CD4-positive, alpha-beta T cell treated with Interleukin-17A for 1 hour (primary cell): ENCODE results near the gene EPHA2.

ENCODE experiments used
- DNase-seq: peaks from one replicate; pipeline ENCODE4 v3.0.0-alpha.2; 2020

EPHA2 gene

GRCh38 chr1:16133007-16133961 is 22.6 kb downstream of the EPHA2 start:
- DNase-seq = no peak

- DNase-seq = no peak
These were observed 23.5 kb downstream of the EPHA2 start for GRCh38 chr1:16132325-16132785.

GRCh38 chr1:16131636-16132324 is 24.1 kb downstream of the EPHA2 start:
- DNase-seq = no peak

GRCh38 chr1:16130827-16131226 is 25.0 kb downstream of the EPHA2 start:
- DNase-seq = no peak

GRCh38 chr1:16129921-16130543 is 25.8 kb downstream of the EPHA2 start:
- DNase-seq = no peak

GRCh38 chr1:16129316-16129715 is 26.6 kb downstream of the EPHA2 start:
- DNase-seq = no peak

GRCh38 chr1:16128338-16128741 is 27.5 kb downstream of the EPHA2 start:
- DNase-seq = no peak

- DNase-seq = no peak
These were observed 28.1 kb downstream of the EPHA2 start for GRCh38 chr1:16127676-16128337.

- DNase-seq = no peak
These were observed 28.9 kb downstream of the EPHA2 start for GRCh38 chr1:16126743-16127515.

GRCh38 chr1:16126160-16126559 is 29.7 kb downstream of the EPHA2 start:
- no peak for DNase-seq

GRCh38 chr1:16125483-16125882 is 30.4 kb downstream of the EPHA2 start:
- DNase-seq = no peak

- no peak for DNase-seq
These were observed 30.8 kb downstream of the EPHA2 start for GRCh38 chr1:16125088-16125470.

GRCh38 chr1:16124377-16125087 is 31.3 kb downstream of the EPHA2 start:
- DNase-seq = no peak

GRCh38 chr1:16122916-16123315 is 33.0 kb downstream of the EPHA2 start:
- peak; percentile 44 for DNase-seq

GRCh38 chr1:16122350-16122881 is 33.5 kb downstream of the EPHA2 start:
- no peak for DNase-seq

GRCh38 chr1:16120940-16121410 is 34.9 kb downstream of the EPHA2 start:
- no peak for DNase-seq

GRCh38 chr1:16120407-16120806 is 35.5 kb downstream of the EPHA2 start:
- DNase-seq = no peak

- DNase-seq = no peak
These were observed 35.9 kb downstream of the EPHA2 start for GRCh38 chr1:16119926-16120325.

- no peak for DNase-seq
These were observed 36.4 kb downstream of the EPHA2 start for GRCh38 chr1:16119504-16119903.

- no peak for DNase-seq
These were observed 37.2 kb downstream of the EPHA2 start for GRCh38 chr1:16118706-16119105.

GRCh38 chr1:16117936-16118335 is 37.9 kb downstream of the EPHA2 start:
- no peak for DNase-seq
